Stimulated activated naive CD4-positive, alpha-beta T cell treated with Interleukin-2 at 50 U/mL for 16 hours (primary cell): ENCODE measurements around the gene HSF2.

Experiments used
- DNase-seq: peaks from one replicate; lab custom pipeline; 2025; lab: John Stamatoyannopoulos, UW

HSF2 gene, protein sequence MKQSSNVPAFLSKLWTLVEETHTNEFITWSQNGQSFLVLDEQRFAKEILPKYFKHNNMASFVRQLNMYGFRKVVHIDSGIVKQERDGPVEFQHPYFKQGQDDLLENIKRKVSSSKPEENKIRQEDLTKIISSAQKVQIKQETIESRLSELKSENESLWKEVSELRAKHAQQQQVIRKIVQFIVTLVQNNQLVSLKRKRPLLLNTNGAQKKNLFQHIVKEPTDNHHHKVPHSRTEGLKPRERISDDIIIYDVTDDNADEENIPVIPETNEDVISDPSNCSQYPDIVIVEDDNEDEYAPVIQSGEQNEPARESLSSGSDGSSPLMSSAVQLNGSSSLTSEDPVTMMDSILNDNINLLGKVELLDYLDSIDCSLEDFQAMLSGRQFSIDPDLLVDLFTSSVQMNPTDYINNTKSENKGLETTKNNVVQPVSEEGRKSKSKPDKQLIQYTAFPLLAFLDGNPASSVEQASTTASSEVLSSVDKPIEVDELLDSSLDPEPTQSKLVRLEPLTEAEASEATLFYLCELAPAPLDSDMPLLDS

DNA sequence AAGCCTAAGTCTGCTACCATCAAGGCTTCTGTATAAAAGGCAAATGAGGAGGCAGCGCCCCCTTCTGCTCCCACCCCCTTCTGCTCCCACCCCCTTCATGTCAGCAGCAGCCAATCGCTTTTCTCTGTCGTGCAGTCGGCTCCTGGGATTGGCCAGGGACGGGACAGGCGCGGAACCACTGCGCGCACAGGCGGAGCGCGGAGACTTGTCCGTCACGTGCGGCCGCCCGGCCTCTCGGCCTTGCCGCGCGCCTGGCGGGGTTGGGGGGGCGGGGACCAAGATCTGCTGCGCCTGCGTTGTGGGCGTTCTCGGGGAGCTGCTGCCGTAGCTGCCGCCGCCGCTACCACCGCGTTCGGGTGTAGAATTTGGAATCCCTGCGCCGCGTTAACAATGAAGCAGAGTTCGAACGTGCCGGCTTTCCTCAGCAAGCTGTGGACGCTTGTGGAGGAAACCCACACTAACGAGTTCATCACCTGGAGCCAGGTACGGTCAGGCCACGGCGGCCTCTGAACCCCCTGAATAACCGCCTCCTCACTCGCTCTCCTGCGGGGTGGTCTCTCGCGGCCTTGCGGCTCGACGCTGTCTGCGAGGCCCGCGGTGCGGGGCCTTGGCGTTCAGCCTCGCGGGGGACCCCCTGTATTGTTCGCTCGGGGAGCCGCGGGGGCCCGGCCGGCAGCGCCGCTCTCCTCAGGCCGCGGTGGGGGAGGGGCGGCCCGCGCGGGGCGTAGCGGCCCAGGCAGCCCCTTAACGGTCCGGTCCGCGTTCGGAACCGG is at the start of gene HSF2:
TSS of gene HSF2 (plus strand) at position 305 of the 773 bp plus-strand sequence. CDS start at position 391, 86 bp downstream.
- peak; percentile 96 for DNase-seq

DNA sequence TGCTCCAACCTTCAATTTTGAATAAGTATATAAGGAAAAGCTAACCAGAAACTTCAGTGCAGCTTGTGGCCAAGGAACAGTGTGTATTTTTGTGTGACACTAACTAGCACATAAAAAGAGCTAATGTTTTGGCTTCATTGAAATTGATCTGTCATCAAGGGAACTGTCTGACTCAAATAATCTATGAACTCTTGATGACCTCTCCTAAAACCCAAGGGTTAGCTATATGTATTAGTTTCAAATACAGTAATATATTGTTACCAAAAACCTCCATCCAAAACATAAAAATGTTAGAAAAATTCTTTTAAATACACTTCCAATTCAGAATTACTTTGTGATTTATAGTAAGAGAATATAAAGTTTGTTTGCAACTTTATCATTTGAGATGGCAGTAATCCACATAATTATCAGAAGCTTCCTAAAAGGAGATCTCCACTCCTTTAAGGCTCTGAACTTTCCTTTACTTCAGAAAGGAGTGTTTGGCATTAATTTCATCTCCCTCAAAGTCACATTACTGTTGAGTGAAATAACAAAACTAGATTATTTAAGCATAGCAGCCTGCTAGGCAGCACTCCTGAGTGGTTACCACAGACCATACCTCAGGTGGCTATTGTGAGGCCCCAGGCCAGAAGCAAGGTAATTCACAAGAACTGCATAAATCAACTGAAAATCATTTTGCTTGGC is 46.3 kb upstream of the HSF2 start:
- no peak for DNase-seq

DNA sequence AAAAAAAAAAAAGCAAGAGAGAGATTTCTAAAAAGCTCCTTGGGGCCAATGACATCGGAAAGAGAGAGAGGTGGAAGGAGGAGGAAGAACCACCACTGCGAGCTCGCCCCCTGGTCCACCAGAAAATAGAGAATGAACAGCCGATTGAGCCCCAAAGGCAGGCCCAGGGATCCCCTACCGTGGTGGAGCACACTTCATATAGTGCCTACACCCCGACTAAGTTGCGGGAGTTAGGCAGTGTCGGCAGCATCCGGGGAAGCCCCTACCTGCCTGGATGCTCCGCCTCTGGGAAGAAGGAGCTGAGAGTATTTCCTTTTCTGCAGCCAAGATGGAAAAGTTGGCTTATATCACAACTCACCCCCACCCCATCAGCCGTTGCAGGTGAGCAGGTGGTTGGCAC is 38.6 kb upstream of the HSF2 start:
- no peak for DNase-seq

DNA sequence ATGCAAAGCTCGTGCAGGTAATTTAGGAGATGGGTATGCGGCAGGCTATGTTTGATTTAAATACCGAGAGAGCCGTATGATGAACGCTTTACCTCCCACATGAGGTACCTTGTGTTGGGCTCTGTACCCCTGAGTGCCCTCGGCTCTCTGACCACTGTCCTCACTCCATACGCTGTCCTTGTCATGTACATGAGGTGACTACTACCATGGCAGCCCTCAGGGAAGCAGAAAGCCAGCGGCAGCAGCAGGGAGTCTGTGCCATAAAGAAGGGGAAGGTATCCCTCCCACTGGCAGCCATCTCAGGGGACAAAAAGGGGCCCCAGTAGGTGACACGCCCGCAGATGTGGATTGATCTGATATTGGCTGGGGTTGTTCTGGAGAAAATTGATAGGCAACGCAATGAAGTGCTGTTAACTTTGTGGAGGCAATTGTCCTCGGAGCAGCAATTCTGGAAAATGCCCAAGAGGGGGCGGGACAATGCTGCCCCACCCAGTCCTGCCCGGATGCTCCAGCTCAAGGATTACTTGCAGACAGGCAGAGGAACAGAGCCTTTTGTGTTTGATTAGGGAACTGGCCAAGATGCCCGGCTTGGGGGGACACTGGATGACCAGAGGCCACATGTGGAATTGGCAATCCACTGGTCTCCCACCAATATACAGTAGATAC is 38.0 kb upstream of the HSF2 start:
- no peak for DNase-seq

DNA sequence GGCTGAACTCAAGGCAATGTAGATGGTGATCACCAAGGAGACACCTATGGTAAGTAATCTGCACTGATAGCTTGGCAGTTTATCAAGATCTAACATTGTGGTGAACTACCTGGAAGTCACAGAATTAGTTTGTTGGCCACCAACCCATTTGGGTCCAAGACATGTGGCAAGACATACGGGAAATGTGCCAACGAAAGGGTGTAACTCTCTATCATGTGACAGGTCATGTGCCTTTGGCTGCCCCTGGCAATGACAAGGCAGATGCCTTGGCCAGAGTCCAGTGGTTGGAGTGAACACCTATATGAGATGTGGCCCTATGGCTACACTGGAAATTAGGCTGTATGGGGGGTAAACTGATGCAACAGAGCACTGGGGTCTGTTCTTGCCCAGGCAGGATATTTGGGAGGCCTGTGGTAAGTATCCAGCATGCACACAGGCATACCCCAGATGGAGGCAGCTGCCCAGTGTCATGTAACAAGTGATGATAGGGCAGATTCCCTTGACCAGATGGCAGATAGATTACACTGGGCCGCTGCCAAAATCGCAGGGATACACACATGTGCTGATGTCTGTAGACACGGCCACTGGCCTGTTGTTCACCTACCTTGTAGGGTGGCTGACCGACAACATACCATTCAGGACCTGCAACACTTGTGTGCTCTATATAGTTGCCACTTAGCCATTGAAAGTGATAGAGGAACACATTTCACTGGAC is 35.5 kb upstream of the HSF2 start:
- DNase-seq, result no peak

DNA sequence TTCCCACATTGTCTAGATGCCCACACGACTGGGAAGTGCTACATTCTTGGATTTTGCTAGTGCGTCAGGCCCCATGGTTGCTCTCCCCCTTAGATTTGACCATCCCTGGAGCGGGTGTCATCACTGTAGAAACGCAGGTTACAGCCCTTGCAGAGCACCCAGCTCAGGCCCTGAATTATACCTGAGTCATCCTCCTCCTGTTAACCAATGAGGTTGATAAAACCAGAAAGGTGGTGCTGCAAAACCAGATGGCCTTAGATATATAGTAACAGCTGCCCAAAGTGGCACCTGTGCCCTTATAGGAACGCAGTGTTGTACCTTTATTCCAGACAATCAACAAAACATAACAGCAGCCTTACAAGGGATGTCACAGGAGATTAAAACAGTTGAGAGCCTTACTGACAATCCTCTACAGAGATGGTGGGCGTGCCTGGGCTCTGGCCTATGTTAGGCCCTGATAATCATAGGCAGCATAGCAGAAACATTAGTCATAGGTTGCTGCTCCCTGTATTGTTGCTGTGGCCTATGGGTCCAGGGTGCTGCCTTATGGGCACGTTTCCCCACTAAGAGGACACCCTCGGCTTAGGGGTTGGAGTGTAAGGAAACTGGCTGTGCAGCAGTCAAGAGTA is 33.6 kb upstream of the HSF2 start:
- no peak for DNase-seq

DNA sequence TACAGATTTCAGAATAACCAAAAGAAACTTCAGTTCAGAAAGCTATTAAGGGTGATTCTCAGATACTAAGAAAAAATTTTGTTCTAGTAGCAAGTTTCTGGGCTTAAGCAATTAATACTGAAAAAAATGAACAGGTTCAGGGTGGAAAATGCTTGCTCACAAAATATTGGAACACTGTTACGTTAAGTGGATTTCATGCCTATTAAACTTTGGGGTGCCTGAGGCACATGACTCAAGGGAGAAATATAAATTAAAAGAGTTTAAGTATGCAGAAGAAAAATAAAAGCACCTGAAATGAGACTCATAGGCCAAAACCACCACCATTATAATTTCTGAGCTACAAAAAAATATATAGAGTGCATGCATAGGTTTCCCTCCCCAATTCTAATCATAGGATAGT is 32.3 kb upstream of the HSF2 start:
- DNase-seq, result no peak

DNA sequence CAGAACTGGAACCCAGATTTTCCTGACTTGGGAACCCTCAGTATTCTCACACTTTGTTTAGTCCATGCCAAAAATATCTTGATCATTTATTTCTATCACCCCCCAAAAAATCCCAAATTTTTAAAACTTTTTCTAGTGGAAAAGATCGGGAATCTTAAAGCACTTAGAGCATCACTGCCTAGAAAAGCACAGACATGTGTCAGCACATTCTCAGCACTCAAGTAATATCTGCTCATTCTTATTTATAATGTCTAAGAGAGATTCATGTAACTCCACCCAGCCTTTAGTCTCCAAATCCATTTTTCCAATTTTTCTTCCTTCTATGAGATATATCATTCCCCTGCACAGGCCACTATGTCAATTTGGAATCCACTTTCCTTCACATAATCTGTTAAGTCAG is 29.9 kb upstream of the HSF2 start:
- no peak for DNase-seq

DNA sequence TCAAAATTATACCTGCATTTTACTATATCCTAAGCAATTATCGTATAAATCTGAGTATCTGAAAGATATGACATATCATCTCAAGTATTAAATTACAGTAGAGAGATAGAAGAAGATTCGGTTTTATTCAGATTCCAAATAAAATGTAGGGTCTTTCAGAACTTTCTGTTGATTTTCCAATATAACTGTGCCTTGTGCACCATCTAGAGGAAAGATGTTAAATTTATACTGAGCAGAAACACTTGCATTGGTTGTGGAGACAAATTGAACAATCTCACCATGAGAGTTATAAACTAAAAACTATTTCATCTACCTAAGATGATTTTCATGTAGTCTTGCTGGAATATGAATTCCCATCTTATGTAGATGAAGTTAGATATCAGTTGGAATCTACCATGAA is 26.8 kb upstream of the HSF2 start:
- no peak for DNase-seq

DNA sequence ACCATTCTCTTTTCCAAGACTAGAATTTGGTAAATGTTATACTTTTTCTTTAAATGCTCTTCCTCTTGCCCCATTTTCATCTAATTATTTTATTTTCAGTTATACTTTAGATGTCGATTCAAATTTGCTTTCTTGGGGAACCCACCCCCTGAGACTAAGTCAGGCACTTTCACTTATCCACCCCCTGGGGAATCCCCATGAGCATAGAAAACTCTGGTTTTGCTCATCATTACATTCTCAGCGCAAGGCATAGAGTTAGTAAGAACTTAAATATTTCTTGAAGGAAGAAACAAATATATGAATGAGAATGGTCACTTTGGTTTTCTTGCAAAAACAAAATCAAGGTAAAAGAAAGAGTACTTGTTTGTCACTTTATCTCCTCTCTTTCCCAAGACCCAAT is 25.1 kb upstream of the HSF2 start:
- DNase-seq, result no peak

DNA sequence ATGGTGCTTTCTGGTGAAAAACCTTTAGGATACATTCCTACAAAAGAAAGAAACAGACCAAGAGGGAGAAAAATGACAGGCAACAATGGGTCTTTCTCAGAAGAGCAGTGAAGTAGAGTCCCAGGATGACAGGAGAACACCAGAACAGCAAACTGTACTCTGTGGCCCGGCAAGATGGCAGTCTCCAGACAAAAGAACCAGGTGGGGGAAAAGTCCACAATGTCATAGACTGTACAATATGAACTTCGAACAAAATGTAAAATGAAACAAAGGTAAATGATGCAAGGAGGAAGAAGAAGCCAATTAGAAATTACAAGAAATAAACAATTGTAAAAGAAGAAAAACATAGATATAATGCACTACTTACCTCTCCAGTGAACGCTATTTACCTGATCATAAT is 23.2 kb upstream of the HSF2 start:
- no peak for DNase-seq

DNA sequence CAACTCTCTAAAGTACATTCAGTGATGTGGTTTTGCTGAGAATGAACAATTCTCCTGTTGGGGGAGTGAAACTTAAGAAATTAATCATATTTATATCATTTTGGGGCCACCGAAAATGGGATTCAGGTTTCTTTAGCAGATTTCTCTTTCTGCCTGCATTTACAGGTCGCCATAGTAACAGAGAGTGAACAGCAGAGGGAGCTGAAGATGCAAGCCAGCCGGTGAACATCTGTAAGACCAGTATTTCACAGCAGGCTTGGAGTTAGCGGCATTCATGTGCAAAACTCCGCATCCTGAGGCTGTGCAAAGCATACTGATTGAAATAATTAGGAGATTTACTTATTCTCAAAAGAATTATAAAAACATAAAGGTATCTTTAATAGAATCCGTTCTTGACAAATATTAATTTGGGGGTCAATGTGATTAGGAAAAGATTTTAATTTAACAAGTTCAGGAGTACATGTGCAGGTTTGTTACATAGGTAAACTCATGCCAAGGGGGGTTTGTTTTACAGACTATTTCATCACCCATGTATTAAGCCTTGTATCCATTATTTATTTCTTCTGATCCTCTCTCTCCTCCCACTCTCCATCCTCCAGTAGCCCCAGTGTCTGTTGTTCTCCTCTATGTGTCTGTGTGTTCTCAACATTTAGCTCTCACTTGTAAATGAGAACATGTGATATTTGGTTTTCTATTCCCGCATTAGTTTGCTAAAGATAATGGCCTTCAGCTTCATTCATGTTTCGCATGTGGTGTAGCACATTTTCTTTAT is 17.8 kb upstream of the HSF2 start:
- DNase-seq, result peak; percentile 37

DNA sequence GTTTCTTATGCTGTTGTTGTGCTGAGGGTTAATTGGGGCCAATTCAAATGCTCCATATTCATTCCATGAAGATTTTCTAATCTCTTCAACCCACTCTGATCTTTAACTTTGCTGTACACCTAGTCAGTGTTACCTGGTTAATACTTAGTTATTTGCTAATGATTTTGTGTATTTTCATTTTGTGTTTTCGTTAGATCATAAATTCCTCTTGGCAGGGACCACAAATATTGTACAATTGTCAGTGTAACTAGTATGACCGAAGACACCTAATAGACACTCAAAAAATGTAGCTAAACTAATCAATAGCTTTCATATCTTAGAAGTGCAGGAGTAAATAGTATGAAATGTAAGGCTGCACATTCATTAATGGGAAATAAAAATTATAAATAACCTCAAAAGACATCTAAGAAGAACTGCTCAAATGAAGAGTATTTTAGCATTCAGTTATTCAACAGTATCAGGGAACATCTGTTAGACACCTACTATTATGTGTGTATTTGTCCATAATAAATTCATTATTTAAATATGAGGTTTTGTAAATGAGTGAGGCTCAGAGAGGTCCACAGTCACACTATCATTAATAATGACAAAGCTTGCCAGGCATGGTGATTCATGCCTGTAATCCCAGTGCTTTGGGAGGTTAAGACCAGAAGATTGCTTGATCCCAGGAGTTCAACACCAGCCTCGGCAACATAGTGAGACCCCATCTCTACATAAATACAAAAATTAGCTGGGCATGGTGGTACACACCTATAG is 13.4 kb upstream of the HSF2 start:
- no peak for DNase-seq

DNA sequence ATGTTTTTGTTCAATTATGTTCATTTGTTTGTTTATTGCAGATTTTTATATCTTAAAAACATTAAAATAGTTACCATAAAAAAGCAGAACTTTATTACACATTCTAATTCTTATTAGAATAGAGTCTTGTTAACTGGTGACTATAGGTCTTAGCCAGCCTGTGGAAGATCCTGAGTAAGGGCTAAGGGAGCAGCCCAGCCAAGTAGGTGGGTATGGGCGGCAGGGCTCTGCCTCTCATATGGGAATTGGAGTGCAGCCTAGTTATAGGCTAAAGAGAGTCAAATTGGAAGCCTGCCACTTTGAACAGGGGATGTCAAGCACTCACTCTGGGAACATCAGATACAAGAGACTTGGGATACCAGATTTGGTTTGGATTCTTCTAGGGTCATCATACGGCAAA is 10.5 kb upstream of the HSF2 start:
- DNase-seq, result no peak

DNA sequence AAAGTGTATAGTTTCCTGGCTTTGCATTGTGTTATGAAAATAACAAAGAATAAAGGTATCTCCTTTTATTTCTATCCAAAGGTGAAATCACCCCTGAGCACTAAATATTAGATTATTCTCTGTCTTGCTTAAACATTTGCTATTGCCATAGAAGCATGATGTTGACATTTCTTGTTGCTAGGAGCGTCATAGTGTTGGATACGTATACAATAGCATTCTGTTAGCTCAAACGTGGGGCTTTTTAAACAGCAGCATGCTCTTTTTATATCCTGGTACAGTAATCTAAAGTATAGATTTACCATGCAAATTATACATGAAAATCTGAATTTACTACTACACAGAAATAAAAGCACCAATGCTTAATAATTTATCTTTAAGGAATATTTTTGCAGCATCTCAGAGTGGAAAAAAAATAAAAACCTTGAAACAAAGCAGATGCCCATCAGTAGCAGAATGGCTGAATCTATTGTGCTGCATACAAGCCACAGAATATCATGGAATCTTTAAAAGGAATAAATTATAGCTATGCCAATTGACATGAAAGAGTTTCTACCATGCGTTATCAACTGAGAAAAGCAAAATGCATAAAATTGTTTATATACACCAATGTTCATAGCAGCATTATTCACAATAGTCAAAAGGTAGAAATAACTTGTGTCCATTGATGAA is 9.6 kb upstream of the HSF2 start:
- DNase-seq, result no peak

DNA sequence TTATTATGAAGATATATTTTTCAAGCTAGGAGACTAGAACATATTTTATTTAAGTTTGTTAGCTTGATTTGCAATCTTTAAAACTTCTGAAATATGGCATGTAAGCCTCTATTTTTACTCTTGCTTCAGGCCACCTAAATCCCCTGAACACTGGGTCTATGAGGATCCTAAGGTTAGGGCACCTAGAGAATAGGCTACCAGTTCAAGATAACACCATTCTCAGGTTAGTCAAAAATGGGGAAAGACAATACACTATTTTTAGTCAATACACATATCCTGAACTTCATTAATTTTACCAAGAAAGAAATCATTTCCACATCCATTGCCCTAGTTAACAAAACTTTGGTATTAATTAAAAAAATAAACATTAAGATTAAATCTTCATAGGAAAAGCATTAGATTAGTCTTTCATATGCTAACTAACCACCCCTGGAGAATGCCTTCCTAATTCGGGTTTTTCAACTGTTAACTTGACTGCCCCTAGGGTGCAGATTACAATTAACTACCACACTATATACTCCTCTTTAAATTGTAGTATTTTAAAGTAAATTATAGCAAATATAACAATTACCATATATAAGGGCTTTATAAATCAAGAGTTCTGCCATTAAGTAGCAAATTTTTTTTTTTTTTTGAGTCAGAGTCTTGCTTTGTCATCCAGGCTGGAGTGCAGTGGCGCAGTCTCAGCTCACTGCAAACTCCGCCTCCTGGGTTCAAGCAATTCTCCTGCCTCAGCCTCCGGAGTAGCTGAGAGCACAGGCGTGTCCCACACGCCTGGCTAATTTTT is 6.7 kb upstream of the HSF2 start:
- DNase-seq, result no peak

DNA sequence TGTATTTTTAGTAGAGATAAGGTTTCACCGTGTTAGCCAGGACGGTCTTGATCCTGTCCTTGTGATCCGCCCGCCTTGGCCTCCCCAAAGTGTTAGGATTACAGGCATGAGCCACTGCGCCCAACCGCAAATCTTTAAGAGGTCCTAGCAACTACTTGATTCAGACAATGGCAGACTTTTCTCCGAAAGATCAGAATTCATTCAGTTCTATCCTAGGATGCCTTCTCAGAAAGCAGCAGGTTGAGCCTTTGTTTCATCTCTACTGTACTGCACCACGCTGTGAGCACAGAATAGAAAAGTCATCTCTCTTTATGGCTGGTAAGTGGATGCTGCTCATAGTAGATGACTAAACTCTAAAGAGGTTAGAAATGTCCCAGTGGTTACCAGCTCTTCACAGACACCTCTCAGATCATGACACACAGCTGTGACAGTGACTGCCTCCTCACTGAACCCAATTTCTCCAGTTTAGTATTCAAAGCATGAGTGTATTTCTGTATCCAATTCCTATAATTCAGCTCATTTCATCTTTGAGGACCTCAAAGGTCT is 6.0 kb upstream of the HSF2 start:
- no peak for DNase-seq

DNA sequence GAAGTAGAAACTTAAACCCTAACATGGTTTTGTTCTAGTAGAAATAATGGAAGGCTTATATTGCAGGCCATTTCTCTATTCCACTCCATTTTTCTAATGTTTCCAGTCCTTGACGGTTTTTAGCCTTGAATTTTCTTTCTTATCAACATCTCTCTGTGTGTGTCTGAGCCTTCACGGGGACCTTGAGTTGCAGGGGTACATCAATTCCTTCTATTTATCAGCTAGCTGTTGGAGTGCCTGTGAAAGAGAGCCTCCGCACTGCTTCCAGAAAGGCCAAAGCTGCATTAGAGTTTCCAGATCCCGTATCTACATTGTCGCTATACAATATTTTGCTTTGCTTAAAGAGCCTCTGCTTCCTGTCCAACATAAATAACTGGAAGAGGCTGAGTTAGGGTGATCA is 5.4 kb upstream of the HSF2 start:
- no peak for DNase-seq
